Stimulated activated CD4-positive, alpha-beta T cell treated with anti-CD3 and anti-CD28 coated beads, Interleukin-2, amount 100 ng/mL, for 4 hours (primary cell): ENCODE data around the gene ANKZF1.
"Not testable (repeated sequence)": the region's sequence is repeated elsewhere in the genome, so short reads cannot be mapped to it uniquely, and the experiment has no call there.

Experiments used
- DNase-seq: peaks from one replicate; pipeline ENCODE4 v3.0.0-alpha.2; 2020; ENCODE audit warnings: low read depth

Gene ANKZF1

GRCh38 chr2:219254590-219255201 is 25.1 kb downstream of the ANKZF1 start:
- DNase-seq = peak; percentile 25

- not testable (repeated sequence) for DNase-seq
Observed at GRCh38 chr2:219258942-219259341, 29.3 kb downstream of the ANKZF1 start.

GRCh38 chr2:219261024-219261855 is 31.6 kb downstream of the ANKZF1 start:
- DNase-seq = no peak

- DNase-seq = no peak
Observed at GRCh38 chr2:219266232-219266631, 36.6 kb downstream of the ANKZF1 start.

GRCh38 chr2:219266886-219267285 is 37.3 kb downstream of the ANKZF1 start:
- DNase-seq = no peak

GRCh38 chr2:219268294-219268693 is 38.7 kb downstream of the ANKZF1 start:
- DNase-seq = no peak

GRCh38 chr2:219269362-219270054 is 39.9 kb downstream of the ANKZF1 start:
- DNase-seq = no peak

GRCh38 chr2:219270055-219270372 is 40.4 kb downstream of the ANKZF1 start:
- DNase-seq = no peak

- no peak for DNase-seq
Observed at GRCh38 chr2:219271021-219271420, 41.4 kb downstream of the ANKZF1 start.

- DNase-seq = no peak
Observed at GRCh38 chr2:219272356-219272755, 42.8 kb downstream of the ANKZF1 start.

GRCh38 chr2:219272995-219273394 is 43.4 kb downstream of the ANKZF1 start:
- no peak for DNase-seq

GRCh38 chr2:219273937-219274336 is 44.3 kb downstream of the ANKZF1 start:
- DNase-seq = no peak

GRCh38 chr2:219274361-219274921 is 44.8 kb downstream of the ANKZF1 start:
- no peak for DNase-seq

GRCh38 chr2:219277703-219278654 is 48.4 kb downstream of the ANKZF1 start:
- peak; percentile 59 for DNase-seq

GRCh38 chr2:219278655-219279150 is 49.1 kb downstream of the ANKZF1 start:
- DNase-seq = no peak

GRCh38 chr2:219279151-219279915 is 49.7 kb downstream of the ANKZF1 start, which contains the start of gene DNAJB2:
Gene DNAJB2 (plus strand): TSS chr2:219279366. CDS start chr2:219279834, 468 bp downstream.
- peak; percentile 99 for DNase-seq

- DNase-seq = no peak
Observed at GRCh38 chr2:219279916-219280516, 50.4 kb downstream of the ANKZF1 start.

- no peak for DNase-seq
Observed at GRCh38 chr2:219280651-219281050, 51.0 kb downstream of the ANKZF1 start.

GRCh38 chr2:219281588-219281987 is 52.0 kb downstream of the ANKZF1 start:
- DNase-seq = no peak

- DNase-seq = no peak
Observed at GRCh38 chr2:219282375-219282774, 52.8 kb downstream of the ANKZF1 start.
